Measurements from ENCODE around the gene BOD1L1.

The BOD1L1 gene

GRCh38 chr4:13555325-13555724 is 72.2 kb downstream of the BOD1L1 start:
- FAIRE-seq = no peak

- FAIRE-seq = no peak
Measured at GRCh38 chr4:13553081-13553480, 74.4 kb downstream of the BOD1L1 start.

GRCh38 chr4:13548984-13549546 is 78.5 kb downstream of the BOD1L1 start:
- FAIRE-seq = no peak

- no peak for FAIRE-seq
Measured at GRCh38 chr4:13548059-13548983, 79.2 kb downstream of the BOD1L1 start.

- no peak for FAIRE-seq
Measured at GRCh38 chr4:13547485-13548041, 80.0 kb downstream of the BOD1L1 start.

GRCh38 chr4:13546941-13547484 is 80.5 kb downstream of the BOD1L1 start:
- no peak for FAIRE-seq

- no peak for FAIRE-seq
Measured at GRCh38 chr4:13546142-13546940, 81.2 kb downstream of the BOD1L1 start.

GRCh38 chr4:13545394-13545808 is 82.1 kb downstream of the BOD1L1 start:
- no peak for FAIRE-seq

GRCh38 chr4:13544606-13545393 is 82.7 kb downstream of the BOD1L1 start:
- no peak for FAIRE-seq

- no peak for FAIRE-seq
Measured at GRCh38 chr4:13543839-13544605, 83.5 kb downstream of the BOD1L1 start, which contains the start of gene NKX3-2. TSS of gene NKX3-2 (minus strand) at chr4:13544508. CDS start at chr4:13544414, 94 bp downstream.

GRCh38 chr4:13543032-13543838 is 84.3 kb downstream of the BOD1L1 start:
- FAIRE-seq = no peak

GRCh38 chr4:13542577-13543031 is 84.9 kb downstream of the BOD1L1 start:
- FAIRE-seq = no peak

GRCh38 chr4:13541720-13542576 is 85.6 kb downstream of the BOD1L1 start:
- FAIRE-seq = no peak

- FAIRE-seq = no peak
Measured at GRCh38 chr4:13541176-13541604, 86.3 kb downstream of the BOD1L1 start.

GRCh38 chr4:13540446-13541175 is 86.9 kb downstream of the BOD1L1 start:
- FAIRE-seq = no peak

- no peak for FAIRE-seq
Measured at GRCh38 chr4:13539619-13540445, 87.7 kb downstream of the BOD1L1 start.

GRCh38 chr4:13539047-13539618 is 88.4 kb downstream of the BOD1L1 start:
- no peak for FAIRE-seq
